Measurements from ENCODE around the gene USP19.
A peak's percentile ranks its signal among the peaks of the same experiment; 100 is the strongest.

USP19 gene

DNA sequence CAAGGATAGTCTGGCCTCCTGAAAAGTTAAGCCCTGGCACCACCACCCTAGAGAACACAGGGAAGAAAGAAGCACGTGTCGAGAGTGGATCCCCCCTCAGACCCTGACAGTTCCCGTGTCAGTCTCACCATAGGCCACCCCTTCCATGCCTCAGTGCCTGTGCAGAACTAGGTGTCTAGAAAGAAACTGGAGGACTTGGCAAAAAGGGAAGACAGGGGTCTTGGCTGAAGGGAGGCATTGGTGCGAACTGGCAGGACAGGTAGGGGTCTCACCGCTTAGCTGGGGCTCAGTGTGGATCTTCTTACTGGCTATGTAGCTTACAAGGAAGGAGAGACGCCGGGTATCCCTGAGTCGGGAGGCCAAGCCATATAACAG, 16.6 kb downstream of the USP19 start:
- DNase-seq (ENCODE audit: low read depth in 2 of 2, low spot score in 1 of 2): no peak

DNA sequence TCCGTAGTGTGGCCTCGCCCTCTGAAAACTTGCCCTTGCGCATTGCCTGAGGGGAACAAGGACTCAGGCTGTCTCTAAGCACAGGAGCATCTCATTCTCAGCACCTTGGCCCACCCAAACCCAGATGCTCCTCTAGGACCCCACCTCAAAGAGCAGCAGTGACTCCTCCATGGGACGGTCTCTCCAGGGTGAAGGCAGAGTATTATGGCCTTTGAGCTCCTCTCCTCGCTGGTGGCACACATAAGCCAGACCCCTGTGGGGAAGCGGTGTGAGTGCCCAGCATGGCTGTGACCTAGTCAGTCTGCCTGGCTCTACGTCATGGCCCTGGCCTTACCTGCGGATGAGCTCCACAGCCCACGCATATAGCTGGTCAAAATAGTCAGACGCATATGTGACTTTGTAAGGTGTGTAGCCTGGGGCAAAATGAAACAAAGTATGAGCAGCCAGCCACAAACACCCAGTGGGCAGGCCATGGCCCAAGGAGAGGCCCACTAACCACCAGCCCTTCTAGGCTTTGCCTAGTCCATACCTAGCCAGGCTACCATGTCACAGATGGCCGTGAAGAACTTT, 20.5 kb downstream of the USP19 start:
- DNase-seq (ENCODE audit: low read depth in 2 of 2, low spot score in 1 of 2): no peak

- no peak for DNase-seq (ENCODE audit: low read depth in 2 of 2, low spot score in 1 of 2)
These were observed 21.6 kb downstream of the USP19 start for GRCh38 chr3:49098910-49099630.

- no peak for DNase-seq (ENCODE audit: low read depth in 2 of 2, low spot score in 1 of 2)
These were observed 22.2 kb downstream of the USP19 start for GRCh38 chr3:49098429-49098828.

GRCh38 chr3:49093853-49094767, 26.5 kb downstream of the USP19 start, which contains the start of gene QRICH1:
TSS of gene QRICH1 (minus strand) at chr3:49094071. CDS start at chr3:49077017, 17,054 bp downstream.
- peak; percentile 88 to 90 for DNase-seq (ENCODE audit: low read depth in 2 of 2, low spot score in 1 of 2)

- peak; percentile 51 to 63 for DNase-seq (ENCODE audit: low read depth in 2 of 2, low spot score in 1 of 2)
These were observed 27.4 kb downstream of the USP19 start for GRCh38 chr3:49092938-49093852.

DNA sequence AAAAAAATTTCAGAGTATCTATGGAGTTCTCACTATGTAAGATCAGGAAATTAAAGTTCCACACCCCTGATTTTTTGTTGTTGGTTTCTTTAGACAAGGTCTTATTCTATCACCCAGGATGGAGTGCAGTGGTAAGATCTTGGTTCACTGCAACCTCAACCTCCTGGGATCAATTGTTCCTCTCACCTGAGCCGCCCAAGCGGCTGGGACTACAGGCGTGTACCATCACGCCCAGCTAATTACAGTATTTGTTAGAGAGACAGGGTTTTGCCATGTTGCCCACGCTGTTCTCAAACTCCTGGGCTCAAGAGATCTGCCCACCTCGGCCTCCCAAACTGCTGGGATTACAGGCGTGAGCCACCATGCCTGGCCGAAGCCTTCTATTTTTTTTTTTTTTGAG, 39.2 kb downstream of the USP19 start:
- no peak for DNase-seq (ENCODE audit: low read depth in 2 of 2, low spot score in 1 of 2)

DNA sequence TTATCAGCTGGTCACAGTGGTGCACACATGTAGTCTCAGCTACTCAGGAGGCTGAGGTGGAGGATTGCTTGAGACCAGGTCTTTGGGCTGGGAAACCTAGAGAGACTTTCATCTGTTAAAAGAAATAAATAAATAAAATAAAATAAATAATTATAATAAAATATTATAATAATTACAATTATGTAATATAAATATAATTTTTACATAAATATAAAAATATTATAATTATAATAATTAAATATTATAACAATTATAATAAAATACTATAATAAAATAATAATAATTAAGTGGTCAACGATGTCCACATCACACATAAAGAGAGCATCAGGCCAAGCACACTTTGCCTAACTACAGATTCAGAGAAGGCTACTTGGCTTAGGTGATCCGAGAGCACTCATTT, 41.4 kb downstream of the USP19 start:
- DNase-seq (ENCODE audit: low read depth in 2 of 2, low spot score in 1 of 2): no peak

DNA sequence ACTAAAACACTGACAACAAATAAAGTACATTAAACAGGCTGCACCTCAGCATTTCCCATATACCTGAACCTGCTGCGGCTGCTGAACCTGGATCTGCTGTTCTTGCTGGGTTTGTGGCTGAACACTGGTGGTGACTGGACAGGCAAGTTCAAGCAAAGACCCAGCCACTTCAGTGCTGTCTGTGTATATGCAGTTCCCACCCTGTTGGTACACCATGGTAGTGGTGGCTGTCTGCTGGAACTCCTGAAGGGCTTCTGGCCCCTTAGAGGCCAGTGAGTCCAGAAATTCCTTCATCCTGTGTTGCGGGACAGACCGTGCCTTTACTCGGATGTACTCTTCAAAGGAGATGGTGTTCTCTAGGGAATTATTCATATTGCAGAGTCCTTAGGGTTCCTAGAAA, 44.0 kb downstream of the USP19 start:
- DNase-seq (ENCODE audit: low read depth in 2 of 2, low spot score in 1 of 2): no peak

GRCh38 chr3:49076116-49076515, 44.5 kb downstream of the USP19 start:
- no peak for DNase-seq (ENCODE audit: low read depth in 2 of 2, low spot score in 1 of 2)
